Muscle layer of colon (tissue), 2 donors: ENCODE measurements around the gene SRPK2.

Source experiments
- H3K27ac ChIP-seq: one replicate; pipeline ENCODE4 v1.7.0; 2013; ENCODE audit warnings: low read depth, mild to moderate bottlenecking, low read length, moderate library complexity
- H3K27me3 ChIP-seq, 2 donors: one replicate each; pipeline ENCODE4 v1.7.0; 2013; ENCODE audit warnings: low read length in 2 of 2, mild to moderate bottlenecking in 2 of 2; ENCODE audit not compliant: insufficient read depth in 2 of 2, control insufficient read depth in 1 of 2
- H3K36me3 ChIP-seq: one replicate; pipeline ENCODE4 v1.7.0; 2013; ENCODE audit warnings: mild to moderate bottlenecking, low read length; ENCODE audit not compliant: insufficient read depth
- H3K4me1 ChIP-seq: one replicate; pipeline ENCODE4 v1.7.0; 2013; ENCODE audit warnings: mild to moderate bottlenecking, low read length; ENCODE audit not compliant: insufficient read depth
- H3K4me3 ChIP-seq, 2 donors: one replicate each; pipeline ENCODE4 v1.7.0; 2013; ENCODE audit warnings: low read length in 2 of 2, low read depth in 1 of 2, mild to moderate bottlenecking in 1 of 2, moderate library complexity in 1 of 2
- H3K9ac ChIP-seq: one replicate; pipeline ENCODE4 v1.7.0; 2013; ENCODE audit warnings: low read length
- H3K9me3 ChIP-seq: one replicate; pipeline ENCODE4 v1.7.0; 2013; ENCODE audit warnings: mild to moderate bottlenecking, low read length
- donor health status: abdominal sarcoma.
- donor health status: Adenocarcinoma of cecum.

The SRPK2 gene

DNA sequence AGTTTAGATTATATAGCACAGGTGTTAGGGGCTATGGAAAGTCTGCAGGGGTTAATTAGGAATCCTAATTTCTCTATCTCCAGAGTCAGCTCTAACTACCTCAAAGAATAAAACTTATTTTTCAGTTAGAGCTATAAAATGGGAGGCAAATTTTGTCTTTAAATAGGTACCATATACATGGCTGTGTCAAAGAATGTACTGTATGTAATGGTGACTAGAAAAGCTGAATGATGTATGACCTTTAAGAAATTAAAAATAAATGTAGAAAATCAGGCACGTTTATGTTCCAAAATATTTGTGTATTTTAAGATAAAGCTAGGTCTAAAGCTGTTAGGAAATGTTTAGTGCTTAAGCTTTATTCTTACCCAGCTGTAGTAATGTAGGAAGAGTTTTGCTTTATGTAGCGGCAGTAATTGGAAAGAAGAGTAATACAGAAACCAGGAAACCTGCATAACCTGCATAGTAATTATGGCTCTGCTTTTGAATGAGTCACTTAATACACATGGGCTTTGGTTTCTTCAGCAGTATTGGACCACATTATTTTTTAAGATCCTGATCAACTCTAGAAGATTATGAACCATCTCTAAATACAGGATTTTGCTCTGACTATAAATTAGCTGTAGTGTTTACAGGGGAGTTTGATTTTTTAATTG, 289.7 kb downstream of the SRPK2 start:
- H3K4me3 ChIP-seq: no peak overlapping the region
- no peak overlapping the region for H3K27ac ChIP-seq
- H3K9me3 ChIP-seq: no peaks in the 10 kb centered on the region
- no peak overlapping the region for H3K9ac ChIP-seq
- H3K36me3 ChIP-seq: peaks cover 17% of the 10 kb centered on the region
- H3K4me1 ChIP-seq: peaks cover 9% of the 10 kb centered on the region
- H3K27me3 ChIP-seq: no peaks in the 10 kb centered on the region

GRCh38 chr7:105097619-105098018, 291.1 kb downstream of the SRPK2 start:
- H3K36me3 ChIP-seq: peaks cover 12% of the 10 kb centered on the region
- peaks cover 9% of the 10 kb centered on the region for H3K4me1 ChIP-seq
- H3K27ac ChIP-seq: no peak overlapping the region
- H3K9ac ChIP-seq: no peak overlapping the region
- H3K27me3 ChIP-seq: no peaks in the 10 kb centered on the region
- no peak overlapping the region for H3K4me3 ChIP-seq
- no peaks in the 10 kb centered on the region for H3K9me3 ChIP-seq

DNA sequence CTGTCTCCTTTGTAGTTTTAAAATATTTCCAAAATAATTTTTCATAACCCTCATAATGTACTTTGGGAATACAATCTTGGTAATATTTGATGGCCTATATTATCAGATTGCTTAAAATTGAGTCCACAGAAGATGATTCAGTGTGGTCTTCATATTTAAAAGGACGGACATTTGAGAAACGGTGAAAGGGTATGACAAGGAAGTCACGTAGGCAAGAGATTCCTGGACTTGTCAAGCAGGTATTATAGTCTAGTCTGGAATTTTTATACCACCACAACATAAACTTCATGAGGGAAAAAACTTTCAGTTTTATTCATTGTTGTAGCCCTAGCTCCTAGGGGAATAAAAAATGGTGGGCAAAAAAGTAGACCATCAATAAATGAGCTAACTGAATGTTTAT, 292.4 kb downstream of the SRPK2 start:
- Histone ChIP-seq H3K4me1 (peaks cover 9% of the 10 kb centered on the region), H3K27me3 (no peaks in the 10 kb centered on the region), H3K9ac (no peak overlapping the region), H3K27ac (no peak overlapping the region), H3K9me3 (no peaks in the 10 kb centered on the region), H3K4me3 (no peak overlapping the region), H3K36me3 (peaks cover 13% of the 10 kb centered on the region)

GRCh38 chr7:105094966-105095365, 293.8 kb downstream of the SRPK2 start:
- Histone ChIP-seq H3K9ac (no peak overlapping the region), H3K9me3 (no peaks in the 10 kb centered on the region), H3K27me3 (no peaks in the 10 kb centered on the region), H3K36me3 (peaks cover 24% of the 10 kb centered on the region), H3K4me3 (no peak overlapping the region), H3K27ac (no peak overlapping the region), H3K4me1 (peaks cover 9% of the 10 kb centered on the region)

DNA sequence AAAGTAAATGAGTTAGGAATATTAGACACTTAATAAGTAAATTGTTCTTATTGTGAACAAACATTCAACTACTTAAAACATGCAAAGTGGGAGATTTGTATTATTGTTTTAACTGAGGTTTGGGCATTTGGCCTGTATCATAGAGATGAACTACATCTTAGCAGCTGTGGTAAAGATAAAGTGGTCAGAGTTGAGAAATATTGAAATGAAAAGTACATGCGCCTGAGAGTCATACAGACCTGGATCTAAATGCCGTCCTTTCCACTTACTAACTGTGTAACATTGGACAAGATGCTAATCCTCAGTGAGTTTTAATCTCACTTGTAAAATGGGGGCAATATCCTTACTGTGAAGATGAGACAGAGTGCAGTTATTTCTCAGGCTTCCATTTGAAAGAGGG, 300.3 kb downstream of the SRPK2 start:
- no peaks in the 10 kb centered on the region for H3K4me1 ChIP-seq
- peaks cover 22% of the 10 kb centered on the region for H3K36me3 ChIP-seq

GRCh38 chr7:105087981-105088380, 300.7 kb downstream of the SRPK2 start:
- Histone ChIP-seq H3K4me3 (no peak overlapping the region), H3K9ac (no peak overlapping the region), H3K27me3 (no peaks in the 10 kb centered on the region), H3K27ac (no peak overlapping the region), H3K36me3 (peaks cover 26% of the 10 kb centered on the region), H3K9me3 (no peaks in the 10 kb centered on the region), H3K4me1 (no peaks in the 10 kb centered on the region)

More for the DNA sequence above, 300.3 kb downstream of the SRPK2 start:
- no peaks in the 10 kb centered on the region for H3K27me3 ChIP-seq
- H3K9ac ChIP-seq: no peak overlapping the region
- H3K9me3 ChIP-seq: no peaks in the 10 kb centered on the region
- H3K27ac ChIP-seq: no peak overlapping the region
- H3K4me3 ChIP-seq: no peak overlapping the region

GRCh38 chr7:105086850-105087249, 301.9 kb downstream of the SRPK2 start:
- Histone ChIP-seq H3K9ac (no peak overlapping the region), H3K9me3 (no peaks in the 10 kb centered on the region), H3K27me3 (no peaks in the 10 kb centered on the region), H3K36me3 (peaks cover 37% of the 10 kb centered on the region), H3K4me3 (no peak overlapping the region), H3K4me1 (no peaks in the 10 kb centered on the region), H3K27ac (no peak overlapping the region)

GRCh38 chr7:105084581-105084980, 304.1 kb downstream of the SRPK2 start:
- Histone ChIP-seq H3K9me3 (no peaks in the 10 kb centered on the region), H3K4me3 (no peak overlapping the region), H3K27ac (no peak overlapping the region), H3K27me3 (no peaks in the 10 kb centered on the region), H3K9ac (no peak overlapping the region), H3K4me1 (no peaks in the 10 kb centered on the region), H3K36me3 (peaks cover 33% of the 10 kb centered on the region)

DNA sequence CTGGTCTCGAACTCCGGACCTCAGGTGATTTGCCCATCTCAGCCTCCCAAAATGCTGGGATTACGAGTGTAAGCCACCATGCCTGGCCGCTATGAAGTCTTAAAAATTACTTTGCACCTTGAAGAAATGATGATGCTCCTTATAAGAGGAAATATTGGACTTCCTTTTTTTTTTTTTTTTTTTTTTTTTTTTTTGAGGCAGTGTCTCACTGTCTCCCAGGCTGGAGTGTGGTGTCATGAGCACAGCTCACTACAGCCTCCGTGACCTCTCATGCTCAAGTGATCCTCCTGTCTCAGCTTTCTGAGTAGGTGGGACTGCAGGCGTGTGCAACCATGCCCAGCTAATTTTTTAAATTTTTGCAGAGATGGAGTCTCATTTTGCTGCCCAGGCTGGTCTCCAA, 309.4 kb downstream of the SRPK2 start:
- no peak overlapping the region for H3K4me3 ChIP-seq
- H3K9me3 ChIP-seq: no peaks in the 10 kb centered on the region
- no peak overlapping the region for H3K27ac ChIP-seq
- no peak overlapping the region for H3K9ac ChIP-seq
- no peaks in the 10 kb centered on the region for H3K27me3 ChIP-seq
- no peaks in the 10 kb centered on the region for H3K4me1 ChIP-seq
- H3K36me3 ChIP-seq: peaks cover 64% of the 10 kb centered on the region

- peaks cover 68% of the 10 kb centered on the region for H3K36me3 ChIP-seq
- no peaks in the 10 kb centered on the region for H3K4me1 ChIP-seq
- H3K9me3 ChIP-seq: no peaks in the 10 kb centered on the region
- H3K4me3 ChIP-seq: no peak overlapping the region
- no peak overlapping the region for H3K9ac ChIP-seq
- H3K27me3 ChIP-seq: no peaks in the 10 kb centered on the region
- no peak overlapping the region for H3K27ac ChIP-seq
These were observed 315.6 kb downstream of the SRPK2 start for GRCh38 chr7:105073143-105073542.

DNA sequence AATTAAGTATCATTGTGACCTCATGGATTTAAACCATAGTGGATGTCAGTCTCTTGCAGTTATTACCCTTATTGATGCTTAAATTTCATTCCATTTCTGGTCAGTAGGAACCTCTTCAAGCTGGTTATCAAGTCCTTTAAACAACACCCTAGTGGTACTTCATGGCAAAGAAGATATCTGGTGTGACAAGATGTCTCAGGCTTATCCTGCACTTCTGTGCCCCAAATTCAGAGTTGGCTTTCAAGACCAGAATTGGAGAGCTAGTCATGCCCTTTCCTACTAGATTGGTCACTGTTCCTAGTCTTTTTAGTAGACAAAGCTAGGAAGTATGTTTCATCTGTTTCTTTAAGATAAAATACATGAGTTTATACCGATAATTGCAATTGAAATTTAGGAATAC, 319.8 kb downstream of the SRPK2 start:
- Histone ChIP-seq H3K4me3 (no peak overlapping the region), H3K36me3 (peaks cover 52% of the 10 kb centered on the region), H3K9me3 (no peaks in the 10 kb centered on the region)

DNA sequence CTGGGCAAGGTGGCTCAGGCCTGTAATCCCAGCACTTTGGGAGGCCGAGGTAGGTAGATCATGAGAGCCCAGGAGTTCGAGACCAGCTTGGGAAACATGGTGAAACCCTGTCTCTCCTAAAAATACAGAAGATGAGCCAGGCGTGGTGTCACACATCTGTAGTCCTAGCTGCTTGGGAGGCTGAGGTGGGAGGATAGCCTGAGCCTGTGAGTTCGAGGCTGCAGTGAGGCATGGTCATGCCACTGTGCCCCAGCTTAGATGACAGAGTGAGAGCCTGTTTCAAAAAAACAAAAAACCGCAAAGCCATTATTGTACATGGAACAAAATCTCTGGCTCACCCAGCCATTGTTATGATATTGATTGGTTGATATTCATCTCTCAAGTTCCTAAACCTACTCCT, 321.0 kb downstream of the SRPK2 start:
- Histone ChIP-seq H3K27me3 (no peaks in the 10 kb centered on the region), H3K9me3 (no peaks in the 10 kb centered on the region), H3K4me3 (no peak overlapping the region), H3K27ac (no peak overlapping the region), H3K4me1 (no peaks in the 10 kb centered on the region), H3K36me3 (peaks cover 62% of the 10 kb centered on the region), H3K9ac (no peak overlapping the region)

More for the DNA sequence above, 319.8 kb downstream of the SRPK2 start:
- Histone ChIP-seq H3K27me3 (no peaks in the 10 kb centered on the region), H3K9ac (no peak overlapping the region), H3K27ac (no peak overlapping the region), H3K4me1 (no peaks in the 10 kb centered on the region)
